HFF-Myc (cell line): ENCODE results near the gene HCFC1R1.

Experiments used
- DNase-seq: peaks from one replicate; pipeline ENCODE4 v3.0.0-alpha.2; 2011; ENCODE audit warnings: low read depth; ENCODE audit errors: extremely low read depth
- H3K4me3 ChIP-seq: replicated peaks from 2 replicates; pipeline ENCODE4 v1.5.1; 2011; ENCODE audit warnings: low read depth, mild to moderate bottlenecking, control low read depth, low read length
- CTCF ChIP-seq: IDR thresholded peaks from 2 replicates; pipeline ENCODE4 v1.5.1; 2012; ENCODE audit warnings: mild to moderate bottlenecking, low read depth, low read length, control low read depth; ENCODE audit errors: missing control alignments

The HCFC1R1 gene

GRCh38 chr16:3025032-3026002 lies 1.6 kb upstream of the HCFC1R1 start:
- no peak for DNase-seq
- no peak for TF ChIP-seq CTCF
- H3K4me3 ChIP-seq: no peak overlapping the region

GRCh38 chr16:3023415-3023668 lies 400 bp downstream of the HCFC1R1 start:
- peak; percentile 53 for DNase-seq
- peak overlapping the region; percentile 96 for H3K4me3 ChIP-seq
- no peak for TF ChIP-seq CTCF

GRCh38 chr16:3022684-3023414 lies 893 bp downstream of the HCFC1R1 start:
- no peak for TF ChIP-seq CTCF
- no peak for DNase-seq

GRCh38 chr16:3022208-3022683 lies 1.5 kb downstream of the HCFC1R1 start:
- DNase-seq: peak; percentile 88
- no peak for TF ChIP-seq CTCF
- peak overlapping the region; percentile 96 for H3K4me3 ChIP-seq

More at GRCh38 chr16:3022684-3023414, 893 bp downstream of the HCFC1R1 start:
- H3K4me3 ChIP-seq: peak overlapping the region; percentile 96

GRCh38 chr16:3021449-3022207 lies 2.1 kb downstream of the HCFC1R1 start:
- DNase-seq: peak; percentile 67
- peak; percentile 38 for TF ChIP-seq CTCF

GRCh38 chr16:3020604-3021448 lies 2.9 kb downstream of the HCFC1R1 start:
- DNase-seq: peak; percentile 64
- no peak for TF ChIP-seq CTCF
- H3K4me3 ChIP-seq: peak overlapping the region; percentile 96

More at GRCh38 chr16:3021449-3022207, 2.1 kb downstream of the HCFC1R1 start:
- peak overlapping the region; percentile 96 for H3K4me3 ChIP-seq
